Fibroblast of skin of right quadriceps (primary cell): ENCODE results near the gene RTCB.

Experiments used
- DNase-seq: peaks from one replicate; pipeline ENCODE4 v3.0.0-alpha.2; 2013

Gene RTCB

GRCh38 chr22:32411829-32412592 lies at the start of gene RTCB:
Gene RTCB, minus strand, starts transcription at chr22:32412247. Its CDS starts 91 bp downstream, at chr22:32412156.
- DNase-seq = peak; percentile 93

GRCh38 chr22:32457031-32457430 lies 45.0 kb upstream of the RTCB start:
- DNase-seq = no peak

- no peak for DNase-seq
Observed at GRCh38 chr22:32448980-32449379, 36.9 kb upstream of the RTCB start.

- no peak for DNase-seq
Observed at GRCh38 chr22:32446321-32446720, 34.3 kb upstream of the RTCB start.

GRCh38 chr22:32444068-32444467 lies 32.0 kb upstream of the RTCB start:
- no peak for DNase-seq

- no peak for DNase-seq
Observed at GRCh38 chr22:32430352-32430751, 18.3 kb upstream of the RTCB start.

GRCh38 chr22:32426881-32427280 lies 14.8 kb upstream of the RTCB start:
- DNase-seq = no peak

GRCh38 chr22:32423664-32424063 lies 11.6 kb upstream of the RTCB start:
- no peak for DNase-seq

- no peak for DNase-seq
Observed at GRCh38 chr22:32422062-32422461, 10.0 kb upstream of the RTCB start.

GRCh38 chr22:32421484-32421883 lies 9.4 kb upstream of the RTCB start:
- DNase-seq = no peak

- no peak for DNase-seq
Observed at GRCh38 chr22:32417906-32418305, 5.9 kb upstream of the RTCB start.

- DNase-seq = no peak
Observed at GRCh38 chr22:32416556-32417085, 4.6 kb upstream of the RTCB start.

- no peak for DNase-seq
Observed at GRCh38 chr22:32414191-32414590, 2.1 kb upstream of the RTCB start.

GRCh38 chr22:32413719-32414118 lies 1.7 kb upstream of the RTCB start:
- DNase-seq = peak; percentile 5

GRCh38 chr22:32411402-32411801 lies 645 bp downstream of the RTCB start:
- DNase-seq = peak; percentile 11

GRCh38 chr22:32410459-32410858 lies 1.6 kb downstream of the RTCB start:
- no peak for DNase-seq

- no peak for DNase-seq
Observed at GRCh38 chr22:32409977-32410376, 2.1 kb downstream of the RTCB start.

- no peak for DNase-seq
Observed at GRCh38 chr22:32407936-32408335, 4.1 kb downstream of the RTCB start.

- DNase-seq = no peak
Observed at GRCh38 chr22:32407312-32407711, 4.7 kb downstream of the RTCB start.

GRCh38 chr22:32404021-32404420 lies 8.0 kb downstream of the RTCB start:
- DNase-seq = no peak

GRCh38 chr22:32401486-32401885 lies 10.6 kb downstream of the RTCB start:
- DNase-seq = no peak

- peak; percentile 8 for DNase-seq
Observed at GRCh38 chr22:32396746-32397145, 15.3 kb downstream of the RTCB start.

- no peak for DNase-seq
Observed at GRCh38 chr22:32396255-32396654, 15.8 kb downstream of the RTCB start.

GRCh38 chr22:32395107-32395506 lies 16.9 kb downstream of the RTCB start:
- DNase-seq = no peak

GRCh38 chr22:32389685-32390084 lies 22.4 kb downstream of the RTCB start:
- DNase-seq = peak; percentile 7
